ENCODE measurements around the gene ZNF575. TPM values are rescaled to one million over a fixed set of nuclear protein-coding genes. Genes with fewer than 3 reads are reported as not detected.

ZNF575 gene
- total and polyA plus RNA-seq, 2 donors (not counting 3 experiments of a cell fraction or from before 2014, with no cell fraction given): 0.57 to 3.0 TPM

DNA sequence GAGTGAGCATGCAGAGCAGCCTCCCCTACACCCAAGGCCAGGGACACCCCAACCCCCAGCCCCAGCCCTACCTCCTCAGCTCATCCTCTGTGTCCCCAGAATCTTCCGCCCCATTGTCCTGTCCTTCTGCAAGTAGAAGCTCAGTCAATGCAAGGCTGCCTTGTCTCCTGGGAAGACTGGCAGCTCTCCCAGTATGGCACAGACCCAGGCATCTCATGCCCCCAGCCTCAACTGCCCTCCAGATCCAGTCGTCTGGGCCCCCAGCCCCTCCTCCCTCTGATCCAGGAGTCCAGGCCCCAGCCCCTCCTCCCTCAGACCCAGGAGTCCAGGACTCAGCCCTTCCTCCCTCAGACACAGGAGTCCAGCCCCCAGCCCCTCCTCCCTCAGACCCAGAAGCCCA is 13.0 kb downstream of the ZNF575 start:
- FAIRE-seq (no peak), DNase-seq (ENCODE audit: low read depth, low spot score) (no peak)
- H3K9me1 ChIP-seq (replicated peaks; ENCODE audit: control insufficient read depth, extremely low read depth, insufficient read depth, low read length): no peaks in the 10 kb centered on the region
- TF ChIP-seq FOS (IDR thresholded peaks at IDR 0.05; ENCODE audit: borderline replicate concordance, insufficient read depth, low read length) (no peak), GATA2 (IDR thresholded peaks at IDR 0.05; ENCODE audit: insufficient read depth, insufficient read length, low read depth, low read length) (no peak), POLR2AphosphoS5 (IDR thresholded peaks at IDR 0.05; ENCODE audit: insufficient read depth, low read depth, low read length) (no peak), JUN (IDR thresholded peaks at IDR 0.05; ENCODE audit: borderline replicate concordance, insufficient read depth, insufficient read length, low read depth) (no peak), MAX (IDR thresholded peaks at IDR 0.05; ENCODE audit: insufficient read depth, insufficient read length) (no peak), EZH2 (IDR thresholded peaks at IDR 0.05; ENCODE audit: borderline replicate concordance, low read depth, low read length, severe bottlenecking) (no peak), POLR2A (IDR thresholded peaks at IDR 0.05; ENCODE audit: low read depth, low read length) (no peak), MYC (IDR thresholded peaks at IDR 0.05; ENCODE audit: low read depth, low read length) (no peak)
- TF ChIP-seq, protein P1, sequence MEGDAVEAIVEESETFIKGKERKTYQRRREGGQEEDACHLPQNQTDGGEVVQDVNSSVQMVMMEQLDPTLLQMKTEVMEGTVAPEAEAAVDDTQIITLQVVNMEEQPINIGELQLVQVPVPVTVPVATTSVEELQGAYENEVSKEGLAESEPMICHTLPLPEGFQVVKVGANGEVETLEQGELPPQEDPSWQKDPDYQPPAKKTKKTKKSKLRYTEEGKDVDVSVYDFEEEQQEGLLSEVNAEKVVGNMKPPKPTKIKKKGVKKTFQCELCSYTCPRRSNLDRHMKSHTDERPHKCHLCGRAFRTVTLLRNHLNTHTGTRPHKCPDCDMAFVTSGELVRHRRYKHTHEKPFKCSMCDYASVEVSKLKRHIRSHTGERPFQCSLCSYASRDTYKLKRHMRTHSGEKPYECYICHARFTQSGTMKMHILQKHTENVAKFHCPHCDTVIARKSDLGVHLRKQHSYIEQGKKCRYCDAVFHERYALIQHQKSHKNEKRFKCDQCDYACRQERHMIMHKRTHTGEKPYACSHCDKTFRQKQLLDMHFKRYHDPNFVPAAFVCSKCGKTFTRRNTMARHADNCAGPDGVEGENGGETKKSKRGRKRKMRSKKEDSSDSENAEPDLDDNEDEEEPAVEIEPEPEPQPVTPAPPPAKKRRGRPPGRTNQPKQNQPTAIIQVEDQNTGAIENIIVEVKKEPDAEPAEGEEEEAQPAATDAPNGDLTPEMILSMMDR (IDR thresholded peaks at IDR 0.05; ENCODE audit: extremely low read depth in 1 of 2, insufficient read depth in 1 of 2, low read depth in 1 of 2, low read length in 2 of 2): no peak
- H3K36me3 ChIP-seq (ENCODE audit: control insufficient read depth in 2 of 2, extremely low read depth in 1 of 2, insufficient read depth in 2 of 2, low read length in 2 of 2): peaks cover 2 to 33% of the 10 kb centered on the region in 2 experiments
- dilution Hi-C loops (cut with MboI; ENCODE audit: extremely low pct_ligation_motif_present, low sequenced_read_pairs) (no loop called here), intact Hi-C loops (cut with micrococcal nuclease) (no loop called here)
- ChIA-PET CTCF (interaction anchor here (1.1 kb wide), 2 partner anchors 9 to 10 kb away, joined by 3 read pairs; no protein-coding TSS in a partner anchor), POLR2A (no interaction called here)
- H3K4me1 ChIP-seq (ENCODE audit: control insufficient read depth, extremely low read depth, insufficient read depth, low read length): no peaks in the 10 kb centered on the region
- H3K27ac ChIP-seq (ENCODE audit: insufficient read depth, low read depth, low read length): no peak overlapping the region
- no peak overlapping the region for H2AFZ ChIP-seq (ENCODE audit: low read depth, low read length)
- no TSS peak for BruUV-seq (replicated peaks)
- H3K4me2 ChIP-seq (ENCODE audit: insufficient read depth, low read length): no peak overlapping the region
- H3K9ac ChIP-seq (replicated peaks; ENCODE audit: extremely low read depth, insufficient read depth, low read length): no peak overlapping the region
- H3K27me3 ChIP-seq (ENCODE audit: control insufficient read depth in 2 of 2, insufficient read depth in 2 of 2, low read length in 2 of 2): no peaks in the 10 kb centered on the region
- no peaks in the 10 kb centered on the region for H4K20me1 ChIP-seq (replicated peaks; ENCODE audit: control insufficient read depth, extremely low read depth, insufficient read depth, low read length)
- no peak overlapping the region for H3K4me3 ChIP-seq (replicated peaks in 1 of 3; ENCODE audit: insufficient read depth in 1 of 3, low read depth in 1 of 3, low read length in 3 of 3)
- H3K79me2 ChIP-seq (ENCODE audit: control insufficient read depth, insufficient read depth, low read length): no peaks in the 10 kb centered on the region
- H3K9me3 ChIP-seq (replicated peaks; ENCODE audit: control insufficient read depth, insufficient read depth, low read length): no peaks in the 10 kb centered on the region

Measured in endothelial cell of umbilical vein (primary cell).